ENCODE measurements around the gene GRHL3.

GRHL3 gene

GRCh38 chr1:24340770-24341169 lies 21.6 kb downstream of the GRHL3 start:
- no peak overlapping the region for H3K4me2 ChIP-seq (ENCODE audit: low read length)
- no peak overlapping the region for H3K27ac ChIP-seq (ENCODE audit: low read depth, low read length, poor library complexity, severe bottlenecking)
- no peaks in the 10 kb centered on the region for H3K9me2 ChIP-seq (ENCODE audit: low read depth, low read length)
- no peak overlapping the region for H3K4me3 ChIP-seq (ENCODE audit: low read depth, low read length, poor library complexity, severe bottlenecking)
- H3K9me3 ChIP-seq (ENCODE audit: low read length), result no peaks in the 10 kb centered on the region
- no peaks in the 10 kb centered on the region for H3K27me3 ChIP-seq (ENCODE audit: insufficient read depth, low read length)
- H3K36me3 ChIP-seq (ENCODE audit: insufficient read depth, low read length), result no peaks in the 10 kb centered on the region
- no peaks in the 10 kb centered on the region for H3F3A ChIP-seq (ENCODE audit: insufficient read depth, low read length)
- no peaks in the 10 kb centered on the region for H4K20me1 ChIP-seq (ENCODE audit: insufficient read depth, low read length)
- no peaks in the 10 kb centered on the region for H3K4me1 ChIP-seq (ENCODE audit: insufficient read depth, low read length, severe bottlenecking)
- no peak for TF ChIP-seq EZH2 (IDR thresholded peaks at IDR 0.05; ENCODE audit: borderline replicate concordance, low read length)
- TF ChIP-seq CTCF (IDR thresholded peaks at IDR 0.05; ENCODE audit: low read length), result no peak
- no peak overlapping the region for H3K9ac ChIP-seq (ENCODE audit: low read length)
- no peak overlapping the region for H2AFZ ChIP-seq (ENCODE audit: low read length)
- H3K79me2 ChIP-seq (ENCODE audit: insufficient read depth, low read length), result no peaks in the 10 kb centered on the region

GRCh38 chr1:24341260-24341659 lies 22.1 kb downstream of the GRHL3 start:
- Histone ChIP-seq H3K79me2 (ENCODE audit: insufficient read depth, low read length) (no peaks in the 10 kb centered on the region), H3K27ac (ENCODE audit: low read depth, low read length, poor library complexity, severe bottlenecking) (no peak overlapping the region), H3K4me2 (ENCODE audit: low read length) (no peak overlapping the region), H3K36me3 (ENCODE audit: insufficient read depth, low read length) (no peaks in the 10 kb centered on the region), H3K27me3 (ENCODE audit: insufficient read depth, low read length) (no peaks in the 10 kb centered on the region), H3K4me3 (ENCODE audit: low read depth, low read length, poor library complexity, severe bottlenecking) (no peak overlapping the region), H3K4me1 (ENCODE audit: insufficient read depth, low read length, severe bottlenecking) (no peaks in the 10 kb centered on the region), H3F3A (ENCODE audit: insufficient read depth, low read length) (no peaks in the 10 kb centered on the region), H3K9ac (ENCODE audit: low read length) (no peak overlapping the region), H3K9me2 (ENCODE audit: low read depth, low read length) (no peaks in the 10 kb centered on the region), H3K9me3 (ENCODE audit: low read length) (no peaks in the 10 kb centered on the region), H2AFZ (ENCODE audit: low read length) (no peak overlapping the region), H4K20me1 (ENCODE audit: insufficient read depth, low read length) (no peaks in the 10 kb centered on the region)
- no peak for TF ChIP-seq CTCF (IDR thresholded peaks at IDR 0.05; ENCODE audit: low read length)

- H3K9ac ChIP-seq (ENCODE audit: low read length), result no peak overlapping the region
- no peak overlapping the region for H2AFZ ChIP-seq (ENCODE audit: low read length)
- no peak for TF ChIP-seq CTCF (IDR thresholded peaks at IDR 0.05; ENCODE audit: low read length)
- TF ChIP-seq EZH2 (IDR thresholded peaks at IDR 0.05; ENCODE audit: borderline replicate concordance, low read length), result no peak
- H3F3A ChIP-seq (ENCODE audit: insufficient read depth, low read length), result no peaks in the 10 kb centered on the region
- no peaks in the 10 kb centered on the region for H3K4me1 ChIP-seq (ENCODE audit: insufficient read depth, low read length, severe bottlenecking)
- H3K9me2 ChIP-seq (ENCODE audit: low read depth, low read length), result no peaks in the 10 kb centered on the region
- H3K4me3 ChIP-seq (ENCODE audit: low read depth, low read length, poor library complexity, severe bottlenecking), result no peak overlapping the region
- no peaks in the 10 kb centered on the region for H3K27me3 ChIP-seq (ENCODE audit: insufficient read depth, low read length)
- H3K9me3 ChIP-seq (ENCODE audit: low read length), result no peaks in the 10 kb centered on the region
- H3K36me3 ChIP-seq (ENCODE audit: insufficient read depth, low read length), result no peaks in the 10 kb centered on the region
- no peak overlapping the region for H3K27ac ChIP-seq (ENCODE audit: low read depth, low read length, poor library complexity, severe bottlenecking)
- H4K20me1 ChIP-seq (ENCODE audit: insufficient read depth, low read length), result no peaks in the 10 kb centered on the region
- H3K4me2 ChIP-seq (ENCODE audit: low read length), result no peak overlapping the region
- no peaks in the 10 kb centered on the region for H3K79me2 ChIP-seq (ENCODE audit: insufficient read depth, low read length)
Measured at GRCh38 chr1:24343412-24344089, 24.4 kb downstream of the GRHL3 start.

All from OCI-LY1 (cell line).